GM18507 (cell line): ENCODE results near the gene ABHD4.
"Not testable (repeated sequence)": the region's sequence is repeated elsewhere in the genome, so short reads cannot be mapped to it uniquely, and the experiment has no call there.

ENCODE experiments used
- DNase-seq: peaks from one replicate; pipeline ENCODE4 v3.0.0; 2011; ENCODE audit warnings: low read depth; ENCODE audit not compliant: insufficient read length; ENCODE audit errors: extremely low spot score
- FAIRE-seq: peaks from 2 replicates; lab custom pipeline; 2011; peaks lifted over from hg19 to GRCh38; lab: Jason Lieb, UNC

ABHD4 gene, protein sequence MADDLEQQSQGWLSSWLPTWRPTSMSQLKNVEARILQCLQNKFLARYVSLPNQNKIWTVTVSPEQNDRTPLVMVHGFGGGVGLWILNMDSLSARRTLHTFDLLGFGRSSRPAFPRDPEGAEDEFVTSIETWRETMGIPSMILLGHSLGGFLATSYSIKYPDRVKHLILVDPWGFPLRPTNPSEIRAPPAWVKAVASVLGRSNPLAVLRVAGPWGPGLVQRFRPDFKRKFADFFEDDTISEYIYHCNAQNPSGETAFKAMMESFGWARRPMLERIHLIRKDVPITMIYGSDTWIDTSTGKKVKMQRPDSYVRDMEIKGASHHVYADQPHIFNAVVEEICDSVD

DNA sequence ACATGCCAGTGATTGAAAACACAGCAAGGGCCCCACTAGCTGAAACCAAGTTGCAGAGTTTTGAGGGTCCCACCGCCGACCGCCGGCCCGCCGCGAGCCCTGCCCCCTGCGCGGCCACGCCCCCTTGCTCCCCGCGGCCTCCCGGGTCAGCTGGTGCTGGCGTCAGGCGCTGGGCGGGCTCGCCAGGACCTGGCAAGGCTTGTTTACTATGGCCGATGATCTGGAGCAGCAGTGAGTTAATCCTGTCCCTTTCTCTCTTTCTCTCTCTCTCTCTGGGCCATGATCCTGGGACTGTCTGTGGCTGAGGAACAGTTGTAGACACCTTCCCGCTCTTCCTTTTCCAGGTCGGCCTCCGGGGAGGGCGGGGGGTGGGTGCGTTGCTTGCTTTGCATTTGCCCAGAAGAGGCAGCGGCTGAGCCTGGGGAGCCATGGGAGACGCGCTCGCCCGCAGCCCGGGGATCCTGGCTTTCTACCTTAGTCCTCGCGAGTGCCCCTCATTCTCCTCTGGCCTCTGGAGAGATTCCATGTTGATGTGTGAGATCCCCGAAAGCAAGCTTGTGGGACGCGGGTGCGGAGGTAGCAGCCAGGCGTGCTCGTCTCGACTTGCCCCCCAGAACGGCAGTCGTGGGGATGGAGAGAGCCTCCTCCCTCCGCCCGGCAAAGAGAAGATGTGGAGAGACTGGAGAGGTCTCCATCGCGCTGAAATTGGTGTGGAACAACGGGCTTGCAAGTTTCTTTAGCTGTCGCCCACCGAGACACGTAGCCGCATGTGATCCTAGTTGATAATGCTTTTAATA is at the start of gene ABHD4:
Gene ABHD4, plus strand, starts transcription at position 202 of the 797 bp plus-strand sequence. Its CDS starts 7 bp downstream, at position 209.
- FAIRE-seq (no peak), DNase-seq (peak; percentile 58)

- DNase-seq (no peak), FAIRE-seq (no peak)
These were observed 48.7 kb upstream of the ABHD4 start for GRCh38 chr14:22549324-22549962.

- FAIRE-seq (peak; percentile 89), DNase-seq (no peak)
These were observed 48.0 kb upstream of the ABHD4 start for GRCh38 chr14:22549981-22550673.

- DNase-seq (no peak), FAIRE-seq (no peak)
These were observed 46.5 kb upstream of the ABHD4 start for GRCh38 chr14:22551605-22551997.

GRCh38 chr14:22552001-22552826 is 45.9 kb upstream of the ABHD4 start:
- no peak for FAIRE-seq
- DNase-seq = no peak

- DNase-seq (no peak), FAIRE-seq (no peak)
These were observed 45.3 kb upstream of the ABHD4 start for GRCh38 chr14:22552827-22553076.

DNA sequence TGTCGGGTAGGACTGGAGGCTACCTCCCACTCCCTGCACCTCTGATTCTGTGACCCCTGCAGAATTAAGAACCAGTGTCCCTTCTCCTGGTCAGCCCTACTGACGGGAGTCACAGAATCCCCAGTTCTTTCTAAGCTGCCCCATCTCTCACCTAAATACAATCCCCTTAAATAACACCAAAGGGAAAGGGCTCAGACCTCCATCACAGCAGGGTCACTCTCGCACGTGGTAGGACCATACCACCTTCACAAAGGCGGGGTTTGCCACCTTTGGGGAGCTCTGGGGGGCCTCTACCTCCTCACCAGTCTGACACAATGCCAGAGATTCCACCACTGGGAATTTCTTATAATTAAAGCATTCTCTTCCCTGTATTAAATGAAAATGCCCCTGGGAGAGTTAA is 44.7 kb upstream of the ABHD4 start:
- FAIRE-seq = no peak

GRCh38 chr14:22553861-22554497 is 44.1 kb upstream of the ABHD4 start:
- peak; percentile 21 for FAIRE-seq
- DNase-seq = not testable (repeated sequence)

More for the DNA sequence above, 44.7 kb upstream of the ABHD4 start:
- DNase-seq = no peak

- FAIRE-seq (peak; percentile 38), DNase-seq (no peak)
These were observed 43.4 kb upstream of the ABHD4 start for GRCh38 chr14:22554498-22555383.

DNA sequence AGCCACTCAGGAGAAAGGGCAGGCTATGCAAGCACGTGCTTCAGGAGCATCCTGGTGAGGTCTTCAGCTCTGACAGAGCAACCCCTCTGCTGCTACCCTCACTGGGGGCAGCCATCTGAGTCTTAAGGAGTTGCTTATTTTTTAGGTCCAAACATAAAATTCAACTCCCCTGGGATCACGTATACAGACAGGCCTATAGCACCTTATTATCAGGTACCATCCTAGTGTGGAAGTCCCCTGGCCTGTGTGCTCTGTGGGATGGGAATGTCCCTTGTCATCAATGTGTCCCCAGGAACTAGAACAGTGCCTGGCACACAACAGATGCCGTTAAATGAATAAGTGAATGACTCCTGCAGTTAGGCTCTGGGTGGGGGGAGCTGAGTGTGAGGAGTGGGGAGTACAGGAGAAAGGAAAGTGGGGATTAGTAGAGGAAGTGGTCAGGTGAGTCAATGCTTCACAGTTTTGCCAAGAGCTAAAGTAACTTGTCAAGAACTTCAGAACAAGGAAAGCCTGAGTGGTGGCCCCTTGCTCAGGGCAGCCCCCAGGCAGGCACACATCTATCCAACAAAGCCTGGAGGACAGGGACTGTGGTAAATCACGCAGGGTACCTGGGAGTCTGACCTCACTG is 42.6 kb upstream of the ABHD4 start:
- no peak for DNase-seq
- no peak for FAIRE-seq

DNA sequence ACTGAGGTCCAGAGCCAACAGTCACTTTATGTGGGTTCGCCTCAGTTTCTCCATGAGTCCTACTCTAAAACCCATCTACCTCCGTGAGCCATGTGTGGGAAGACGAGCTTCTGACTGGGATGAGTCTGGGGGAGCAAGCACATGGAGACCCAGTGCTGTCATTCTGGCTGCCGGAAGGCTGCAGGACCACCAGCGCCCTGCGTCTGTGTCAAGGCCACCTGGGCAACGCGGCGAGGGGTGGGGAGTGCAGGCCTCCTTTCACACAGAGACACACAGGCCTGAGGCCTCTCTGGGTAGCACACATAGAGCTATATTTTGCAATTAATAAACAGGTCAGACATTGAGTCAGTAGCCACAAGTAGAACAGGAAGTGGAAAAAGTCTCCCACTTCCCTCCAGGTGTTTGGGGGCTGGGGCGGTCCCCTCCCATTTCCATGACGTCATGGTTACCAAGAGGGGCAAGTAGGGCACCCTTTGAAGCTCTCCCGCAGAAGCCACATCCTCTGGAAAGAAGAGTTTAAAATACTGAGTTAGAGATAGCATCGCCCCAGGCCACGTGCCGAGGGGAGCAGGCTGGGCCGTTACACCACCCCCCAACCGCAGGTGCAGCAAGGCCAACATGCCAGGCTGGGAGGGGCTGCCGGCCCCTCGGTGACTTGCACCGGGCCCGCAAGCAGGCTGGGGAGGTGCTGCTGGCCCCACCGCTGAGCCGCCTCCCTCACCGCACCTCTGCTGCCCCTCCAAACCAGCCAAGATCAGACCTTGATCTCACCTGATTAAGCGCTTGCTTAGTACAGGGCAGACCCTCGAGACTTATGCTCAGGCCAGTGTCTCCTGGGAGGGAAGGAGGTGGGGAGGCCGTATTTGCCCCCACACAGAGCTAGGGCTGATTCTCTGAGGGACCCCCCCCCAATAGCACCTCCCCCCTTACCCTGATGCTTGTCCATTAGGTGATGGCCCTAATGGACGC is 41.8 kb upstream of the ABHD4 start:
- DNase-seq = peak; percentile 69
- FAIRE-seq = peak; percentile 98

DNA sequence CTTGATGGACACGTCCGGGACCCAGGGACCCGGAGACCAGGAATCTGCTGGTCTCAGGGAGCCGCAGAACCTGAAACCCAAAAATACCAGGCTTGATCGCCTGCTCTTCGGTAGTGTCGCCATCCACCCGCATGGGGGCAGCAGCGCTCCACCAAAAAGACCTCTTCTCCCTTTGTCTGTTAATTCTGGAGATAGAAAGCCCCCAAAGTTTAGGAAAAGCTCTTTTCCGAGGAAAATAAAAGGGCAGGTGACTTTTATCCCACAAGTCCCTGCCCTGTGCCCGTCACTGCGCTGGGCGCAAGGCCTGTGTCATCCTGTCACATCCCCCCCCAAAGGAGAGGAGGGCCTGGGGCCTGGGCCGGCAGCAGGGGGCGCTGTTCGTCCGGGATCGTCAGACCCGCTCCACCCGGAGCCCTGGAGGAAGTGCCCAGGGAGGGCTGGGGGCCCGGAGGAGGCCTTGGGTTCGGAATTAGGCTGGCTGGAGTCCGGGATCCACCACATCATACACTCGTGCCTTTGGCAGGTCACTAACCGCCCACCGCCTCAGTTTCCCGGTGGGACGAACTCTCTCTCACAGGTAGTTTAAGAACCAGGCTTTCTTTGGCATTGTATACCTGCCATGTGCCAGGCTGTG is 41.0 kb upstream of the ABHD4 start:
- FAIRE-seq = no peak
- DNase-seq = no peak

GRCh38 chr14:22557846-22558220 is 40.3 kb upstream of the ABHD4 start:
- DNase-seq = no peak
- FAIRE-seq = no peak

DNA sequence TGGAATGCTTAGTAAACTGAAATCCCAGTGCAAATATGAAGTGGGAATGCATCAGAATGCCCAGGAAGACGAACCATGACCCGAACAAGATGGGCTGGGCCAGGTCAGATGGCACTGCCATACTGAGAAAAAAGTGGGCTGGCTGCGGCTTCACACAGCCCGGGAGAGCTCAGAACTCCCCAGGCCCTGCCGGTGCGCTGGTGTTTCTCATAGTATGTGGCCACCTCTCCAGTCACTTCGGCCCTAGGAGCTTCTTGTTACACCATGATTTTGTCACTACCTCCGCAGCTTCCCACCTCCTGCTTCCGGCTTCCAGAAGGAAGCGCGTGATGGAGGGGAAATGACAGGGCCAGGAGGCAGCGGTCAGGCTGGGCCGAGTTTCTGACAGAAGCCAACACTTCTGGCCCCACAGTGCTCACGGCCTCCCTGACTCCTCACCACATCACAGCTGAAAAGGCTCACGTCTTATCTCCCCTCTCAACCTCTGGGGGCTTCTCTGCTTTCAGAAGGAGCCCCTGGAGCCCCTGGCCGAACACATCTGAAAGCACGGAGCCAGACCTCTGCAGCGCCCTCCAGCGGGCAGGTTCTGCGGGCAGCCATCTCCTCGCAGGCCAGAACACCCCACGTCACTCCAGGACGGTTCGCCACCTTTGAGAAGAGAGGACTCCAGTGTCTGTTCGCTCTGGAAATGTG is 39.7 kb upstream of the ABHD4 start:
- DNase-seq (no peak), FAIRE-seq (no peak)

DNA sequence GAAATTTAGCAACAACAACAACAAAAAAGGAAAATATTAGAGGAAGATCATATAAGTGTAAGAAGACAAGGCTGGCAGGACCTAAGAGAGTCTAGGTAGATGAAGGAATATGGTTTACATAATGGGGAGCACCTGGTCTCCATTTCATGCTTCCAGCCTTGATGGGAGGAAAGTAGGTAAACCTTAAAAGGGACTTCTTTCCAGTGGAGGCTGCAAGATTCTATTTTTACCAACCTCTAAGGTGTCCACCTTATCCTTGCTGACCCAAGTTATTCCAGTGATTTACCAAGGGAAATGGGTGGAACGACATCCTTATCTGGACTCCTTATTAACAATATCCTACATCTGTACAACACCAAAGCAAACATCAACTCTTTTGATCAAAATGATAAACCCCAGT is 39.1 kb upstream of the ABHD4 start:
- DNase-seq (no peak), FAIRE-seq (no peak)
